Fibroblast of lung (primary cell): Measurements from ENCODE around the gene RABGAP1. TPM values are rescaled to one million over a fixed set of nuclear protein-coding genes. Genes with fewer than 3 reads are reported as not detected.
A peak's percentile ranks its signal among the peaks of the same experiment; 100 is the strongest.

Source experiments
- DNase-seq, 2 donors: peaks; one replicate each; pipeline versions ENCODE4 v3.0.0 to v3.0.0-alpha.2; 2010; ENCODE audit warnings: low read depth in 2 of 2
- H2AFZ ChIP-seq: 2 replicates; pipeline ENCODE4 v1.5.1; 2012; ENCODE audit warnings: low read length, control low read depth, inconsistent platforms
- H3K27ac ChIP-seq: 2 replicates; pipeline ENCODE4 v1.5.1; 2011; ENCODE audit warnings: low read length, control low read depth; ENCODE audit not compliant: insufficient read depth
- H3K27me3 ChIP-seq: 2 replicates; pipeline ENCODE4 v1.5.1; 2011; ENCODE audit warnings: mild to moderate bottlenecking, low read length; ENCODE audit not compliant: control insufficient read depth, insufficient read depth
- H3K36me3 ChIP-seq: 2 replicates; pipeline ENCODE4 v1.5.1; 2011; ENCODE audit warnings: low read length; ENCODE audit not compliant: control insufficient read depth, insufficient read depth
- H3K4me1 ChIP-seq: 2 replicates; pipeline ENCODE4 v1.5.1; 2011; ENCODE audit warnings: low read length; ENCODE audit not compliant: control insufficient read depth, insufficient read depth; ENCODE audit errors: extremely low read depth
- H3K4me2 ChIP-seq: 2 replicates; pipeline ENCODE4 v1.5.1; 2011; ENCODE audit warnings: low read length, control low read depth; ENCODE audit not compliant: insufficient read depth; ENCODE audit errors: extremely low read depth
- H3K4me3 ChIP-seq, 4 experiments: fragments of 200-600 bp in 1 of 4; sonication (generic) in 1 of 4; replicated peaks in 1 of 4; 2 replicates each; pipeline ENCODE4 v1.5.1; 2011 to 2016; ENCODE audit warnings: low read length in 4 of 4, low read depth in 3 of 4, mild to moderate bottlenecking in 3 of 4, control low read depth in 2 of 4, inconsistent platforms in 1 of 4, mixed read lengths in 1 of 4; ENCODE audit not compliant: insufficient read depth in 1 of 4; ENCODE audit errors: control extremely low read depth in 1 of 4
- H3K79me2 ChIP-seq: 2 replicates; pipeline ENCODE4 v1.5.1; 2012; ENCODE audit warnings: mild to moderate bottlenecking, low read length, inconsistent platforms; ENCODE audit not compliant: control insufficient read depth, insufficient read depth
- H3K9ac ChIP-seq: 2 replicates; pipeline ENCODE4 v1.5.1; 2011; ENCODE audit warnings: mild to moderate bottlenecking, low read length, control low read depth; ENCODE audit not compliant: insufficient read depth
- H3K9me3 ChIP-seq: 2 replicates; pipeline ENCODE4 v1.5.1; 2012; ENCODE audit warnings: low read depth, low read length; ENCODE audit not compliant: control insufficient read depth, insufficient read depth
- H4K20me1 ChIP-seq: 2 replicates; pipeline ENCODE4 v1.5.1; 2011; ENCODE audit warnings: low read length; ENCODE audit not compliant: control insufficient read depth, insufficient read depth; ENCODE audit errors: extremely low read depth
- CTCF ChIP-seq, 2 donors: IDR thresholded peaks in 1 of 2; conservative IDR thresholded peaks in 1 of 2; 1 replicate in 1 of 2; 2 replicates in 1 of 2; pipeline ENCODE4 v1.5.1; 2011 to 2012; ENCODE audit warnings: low read length in 2 of 2, control low read depth in 1 of 2, inconsistent platforms in 1 of 2, low read depth in 1 of 2, mild to moderate bottlenecking in 1 of 2
- EZH2 ChIP-seq: IDR thresholded peaks from 2 replicates; pipeline ENCODE4 v1.5.1; 2012; ENCODE audit warnings: low read length, control low read depth, mild to moderate bottlenecking; ENCODE audit errors: missing control alignments
- polyA plus RNA-seq, 2 donors: library from polyadenylated mRNA; depleted of rRNA in 1 of 2; stranded (reverse) in 1 of 2; unstranded in 1 of 2; fragments of >200 nt; gene quantifications; 2 replicates each; pipeline ENCODE4 v1.2.1, GENCODE V29; 2011 to 2012; ENCODE audit warnings: missing spikeins in 1 of 2
- total RNA-seq: library from RNA; depleted of rRNA; stranded (reverse); fragments of >200 nt; gene quantifications from 2 replicates; pipeline ENCODE4 v1.2.1, GENCODE V29; 2014

RABGAP1 gene
- total and polyA plus RNA-seq, 2 donors (not counting 1 experiment from before 2014, with no cell fraction given): 47.6 to 58.6 TPM

GRCh38 chr9:123128591-123128990 is 187.8 kb downstream of the RABGAP1 start:
- TF ChIP-seq EZH2: no peak
- TF ChIP-seq CTCF (conservative IDR thresholded peaks at IDR 0.05 in 1 of 2, IDR thresholded peaks at IDR 0.05 in 1 of 2; ENCODE audit: low read depth in 1 of 2, low read length in 2 of 2): no peak
- no peak for DNase-seq
- no peaks in the 10 kb centered on the region for H3K4me1 ChIP-seq

GRCh38 chr9:123129423-123129822 is 188.6 kb downstream of the RABGAP1 start:
- Histone ChIP-seq H4K20me1 (no peaks in the 10 kb centered on the region), H3K4me3 (no peak overlapping the region), H3K4me2 (no peak overlapping the region), H3K36me3 (no peaks in the 10 kb centered on the region), H3K4me1 (no peaks in the 10 kb centered on the region), H3K27me3 (no peaks in the 10 kb centered on the region), H3K9ac (no peak overlapping the region), H3K27ac (no peak overlapping the region), H3K9me3 (no peaks in the 10 kb centered on the region), H3K79me2 (no peaks in the 10 kb centered on the region), H2AFZ (no peak overlapping the region)
- no peak for DNase-seq
- no peak for TF ChIP-seq CTCF (conservative IDR thresholded peaks at IDR 0.05 in 1 of 2, IDR thresholded peaks at IDR 0.05 in 1 of 2; ENCODE audit: low read depth in 1 of 2, low read length in 2 of 2)
- no peak for TF ChIP-seq EZH2

More at GRCh38 chr9:123128591-123128990, 187.8 kb downstream of the RABGAP1 start:
- Histone ChIP-seq H3K79me2 (no peaks in the 10 kb centered on the region), H3K36me3 (no peaks in the 10 kb centered on the region), H3K27me3 (no peaks in the 10 kb centered on the region), H3K4me2 (no peak overlapping the region), H2AFZ (no peak overlapping the region), H3K9me3 (no peaks in the 10 kb centered on the region), H3K9ac (no peak overlapping the region), H4K20me1 (no peaks in the 10 kb centered on the region), H3K27ac (no peak overlapping the region), H3K4me3 (no peak overlapping the region)

- no peaks in the 10 kb centered on the region for H3K9me3 ChIP-seq
- peak; percentile 18 to 84 for DNase-seq
- no peaks in the 10 kb centered on the region for H4K20me1 ChIP-seq
- H3K4me2 ChIP-seq: no peak overlapping the region
- H3K27ac ChIP-seq: no peak overlapping the region
- H3K9ac ChIP-seq: no peak overlapping the region
- no peaks in the 10 kb centered on the region for H3K27me3 ChIP-seq
- no peak overlapping the region for H3K4me3 ChIP-seq
- no peak overlapping the region for H2AFZ ChIP-seq
- H3K4me1 ChIP-seq: no peaks in the 10 kb centered on the region
- TF ChIP-seq EZH2 (no peak), CTCF (conservative IDR thresholded peaks at IDR 0.05 in 1 of 2, IDR thresholded peaks at IDR 0.05 in 1 of 2; ENCODE audit: low read depth in 1 of 2, low read length in 2 of 2) (no peak)
- H3K79me2 ChIP-seq: no peaks in the 10 kb centered on the region
- H3K36me3 ChIP-seq: no peaks in the 10 kb centered on the region
Observed at GRCh38 chr9:123131258-123131657, 190.4 kb downstream of the RABGAP1 start.
